Hepatic stellate cell (primary cell): ENCODE measurements around the gene UPK1A.

Source experiments
- DNase-seq: peaks from one replicate; pipeline ENCODE4 v3.0.0; 2011; ENCODE audit warnings: low spot score

Gene UPK1A

DNA sequence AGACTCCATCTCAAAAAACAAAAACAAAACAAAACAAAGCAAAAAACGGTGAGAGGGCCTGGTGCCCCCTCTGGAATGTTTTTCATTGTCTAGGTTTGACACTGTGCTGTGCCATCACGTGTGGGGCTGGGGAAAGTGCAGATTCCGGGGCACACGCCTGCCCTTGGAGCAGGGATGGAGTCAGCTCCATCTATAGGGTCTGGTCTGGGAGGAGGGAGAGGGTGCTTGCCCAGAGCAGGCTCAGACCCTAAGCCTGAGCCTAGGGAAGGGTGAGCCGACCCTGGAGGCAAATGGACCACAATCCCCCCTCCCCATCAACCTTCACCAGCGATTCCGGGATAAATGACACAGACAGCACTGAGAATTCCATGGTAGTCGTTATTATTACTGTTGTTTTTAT is 27.1 kb downstream of the UPK1A start:
- no peak for DNase-seq

DNA sequence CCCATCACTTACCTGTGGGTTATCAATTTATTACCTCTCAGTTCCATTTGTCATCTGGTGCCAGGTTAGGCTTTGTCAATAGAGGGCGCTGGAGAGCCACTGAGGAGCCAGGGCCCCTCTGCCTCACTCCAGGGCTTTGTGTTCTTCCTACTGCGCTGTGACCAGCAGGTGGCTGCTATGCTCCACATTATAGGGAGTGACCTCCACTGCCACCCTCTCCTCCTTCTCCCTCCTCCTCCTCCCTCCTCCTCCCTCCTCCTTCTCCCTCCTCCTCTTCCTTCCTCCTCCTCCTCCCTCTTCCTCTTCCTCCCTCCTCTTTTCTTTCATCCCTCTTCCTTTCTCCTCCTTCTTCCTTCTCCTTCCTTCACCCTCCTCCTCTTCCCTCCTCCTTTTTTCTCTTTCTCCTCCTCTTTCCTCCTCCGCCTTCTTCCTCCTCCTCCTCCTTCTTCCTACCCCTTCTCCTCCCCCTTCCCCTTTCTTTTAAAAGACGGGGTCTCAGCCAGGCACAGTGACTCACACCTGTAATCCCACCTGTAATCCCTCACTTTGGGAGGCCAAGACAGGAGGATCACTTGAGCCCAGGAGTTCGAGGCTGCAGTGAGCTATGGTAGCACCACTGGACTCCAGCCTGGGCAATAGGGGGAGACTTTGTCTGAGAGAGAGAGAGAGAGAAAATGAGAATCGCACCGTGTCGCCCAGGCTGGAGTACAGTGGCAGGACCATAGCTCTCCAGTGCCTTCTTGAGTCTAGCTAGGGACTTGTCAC is 27.7 kb downstream of the UPK1A start:
- peak; percentile 83 for DNase-seq

DNA sequence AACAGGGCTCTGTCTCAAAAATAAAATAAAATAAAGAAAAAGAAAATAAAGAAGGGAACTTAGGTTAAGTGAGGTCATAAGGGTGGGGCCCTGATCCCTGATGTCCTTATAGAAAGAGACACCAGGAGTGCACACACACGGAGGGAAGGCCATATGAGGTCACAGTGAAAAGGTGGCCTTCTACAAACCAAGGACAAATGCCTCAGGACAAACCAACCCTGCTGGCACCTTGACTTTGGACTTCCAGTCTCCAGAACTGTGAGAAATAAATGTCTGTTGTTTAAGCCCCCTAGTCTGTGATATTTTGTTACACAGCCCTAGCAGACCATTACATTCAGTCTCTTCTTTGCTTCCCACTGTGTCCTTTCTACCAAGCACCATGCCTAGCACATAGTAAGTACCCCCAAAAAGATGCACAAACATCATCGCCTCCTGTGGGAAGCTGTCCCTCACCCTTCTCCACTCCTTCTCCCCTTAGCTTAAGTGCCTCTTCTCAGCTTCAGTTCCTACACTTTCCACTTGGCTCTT is 29.6 kb downstream of the UPK1A start:
- DNase-seq, result no peak

- DNase-seq, result no peak
Measured at GRCh38 chr19:35696835-35697234, 30.5 kb downstream of the UPK1A start.

- peak; percentile 99 for DNase-seq
Measured at GRCh38 chr19:35702223-35703012, 36.1 kb downstream of the UPK1A start.

DNA sequence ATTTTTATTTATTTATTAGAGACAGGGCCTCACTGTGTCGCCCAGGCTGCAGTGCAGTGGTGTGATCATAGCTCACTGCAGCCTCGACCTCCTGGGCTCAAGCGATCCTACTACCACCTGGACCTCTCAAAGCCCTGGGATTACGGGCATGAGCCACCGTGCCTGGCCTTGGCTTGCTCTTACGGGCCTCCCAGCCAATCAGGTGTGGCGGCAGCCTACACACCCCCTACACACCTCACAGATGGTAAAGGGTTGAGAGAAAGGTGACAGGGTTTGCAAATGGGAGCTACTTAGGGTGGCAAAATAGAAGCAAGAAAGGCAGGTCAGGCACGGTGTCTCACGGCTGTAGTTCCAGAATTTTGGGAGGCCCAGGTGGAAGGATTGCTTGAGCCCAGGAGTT is 37.0 kb downstream of the UPK1A start:
- no peak for DNase-seq

- peak; percentile 83 for DNase-seq
Measured at GRCh38 chr19:35704218-35704617, 37.9 kb downstream of the UPK1A start, which contains the start of gene ZBTB32. Gene ZBTB32, plus strand, starts transcription at chr19:35704558. Its CDS starts 10,069 bp downstream, at chr19:35714627.

DNA sequence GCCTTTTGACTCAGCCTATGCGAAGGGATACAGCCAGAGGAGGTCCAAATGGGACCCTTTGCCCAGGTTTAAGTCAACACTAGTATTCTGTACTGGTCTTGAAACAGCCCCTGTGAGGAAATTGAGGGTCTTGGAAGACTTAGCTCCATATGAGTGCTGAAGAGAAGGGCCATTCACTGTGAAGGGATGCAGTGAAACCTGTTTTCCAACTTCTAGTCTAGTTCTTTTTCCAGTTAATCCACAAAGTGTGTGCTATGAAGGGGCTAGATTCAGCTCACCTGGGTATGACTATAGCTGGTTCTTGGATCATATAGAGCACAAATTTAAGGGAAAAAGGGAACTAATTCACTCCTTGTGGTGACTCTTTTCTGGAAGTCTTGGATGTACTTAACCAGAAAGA is 42.1 kb downstream of the UPK1A start:
- no peak for DNase-seq

DNA sequence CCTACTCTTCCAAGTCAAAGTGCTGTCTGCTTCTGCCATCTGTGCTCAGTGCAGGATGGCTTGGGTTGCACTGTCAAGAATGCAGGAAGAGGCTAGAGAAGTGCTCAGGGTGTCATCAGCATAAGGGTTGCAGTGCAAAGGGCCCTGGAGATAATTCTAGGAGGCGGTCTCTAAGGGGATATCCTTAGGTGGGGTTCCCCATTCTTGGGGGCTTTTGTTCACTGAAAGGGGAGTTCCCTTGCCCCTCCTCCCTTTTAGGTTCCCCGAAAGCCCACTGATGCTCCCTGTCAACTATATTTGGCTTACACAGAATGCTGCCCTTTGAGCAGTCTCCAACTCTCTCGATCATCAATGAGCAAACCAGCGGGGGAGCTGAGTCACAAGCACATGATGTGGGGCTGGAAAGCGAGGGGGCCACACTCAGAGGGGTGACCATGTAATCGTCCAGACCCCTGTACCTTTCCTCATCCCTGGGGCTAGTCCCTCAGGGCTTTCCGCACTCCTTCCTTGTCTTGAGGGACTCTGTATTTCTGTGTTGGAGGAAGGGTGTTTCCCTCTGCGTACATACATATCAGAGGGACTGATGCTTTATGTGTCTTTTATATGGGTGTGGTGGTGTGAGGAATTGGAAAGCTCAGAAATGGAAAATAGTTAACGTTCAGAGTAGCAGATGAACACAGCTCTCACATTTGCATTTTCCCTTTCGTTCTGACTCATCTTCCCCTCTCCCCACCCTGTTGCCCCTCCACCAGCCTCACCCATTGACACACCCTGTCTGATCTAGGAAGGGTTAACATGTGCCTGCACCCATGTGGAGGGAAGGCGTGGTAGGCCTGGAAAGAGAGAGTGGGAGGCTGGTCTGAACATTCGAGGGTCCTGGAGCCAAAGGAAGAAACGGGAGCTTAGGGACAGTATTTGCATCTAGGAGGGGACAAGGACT is 44.7 kb downstream of the UPK1A start:
- no peak for DNase-seq

GRCh38 chr19:35712567-35713505 is 46.5 kb downstream of the UPK1A start:
- no peak for DNase-seq

GRCh38 chr19:35713506-35713850 is 47.2 kb downstream of the UPK1A start:
- no peak for DNase-seq

- no peak for DNase-seq
Measured at GRCh38 chr19:35713904-35714495, 47.7 kb downstream of the UPK1A start.

DNA sequence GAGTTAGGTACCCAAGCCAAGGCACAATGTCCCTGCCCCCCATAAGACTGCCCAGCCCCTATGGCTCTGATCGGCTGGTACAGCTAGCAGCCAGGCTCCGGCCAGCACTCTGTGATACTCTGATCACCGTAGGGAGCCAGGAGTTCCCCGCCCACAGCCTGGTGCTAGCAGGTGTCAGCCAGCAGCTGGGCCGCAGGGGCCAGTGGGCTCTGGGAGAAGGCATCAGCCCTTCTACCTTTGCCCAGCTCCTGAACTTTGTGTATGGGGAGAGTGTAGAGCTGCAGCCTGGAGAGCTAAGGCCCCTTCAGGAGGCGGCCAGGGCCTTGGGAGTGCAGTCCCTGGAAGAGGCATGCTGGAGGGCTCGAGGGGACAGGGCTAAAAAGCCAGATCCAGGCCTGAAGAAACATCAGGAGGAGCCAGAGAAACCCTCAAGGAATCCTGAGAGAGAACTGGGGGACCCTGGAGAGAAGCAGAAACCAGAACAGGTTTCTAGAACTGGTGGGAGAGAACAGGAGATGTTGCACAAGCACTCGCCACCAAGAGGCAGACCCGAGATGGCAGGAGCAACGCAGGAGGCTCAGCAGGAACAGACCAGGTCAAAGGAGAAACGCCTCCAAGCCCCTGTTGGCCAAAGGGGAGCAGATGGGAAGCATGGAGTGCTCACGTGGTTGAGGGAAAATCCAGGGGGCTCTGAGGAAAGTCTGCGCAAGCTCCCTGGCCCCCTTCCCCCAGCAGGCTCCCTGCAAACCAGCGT is 48.5 kb downstream of the UPK1A start:
- no peak for DNase-seq

GRCh38 chr19:35715355-35715809 is 49.1 kb downstream of the UPK1A start:
- DNase-seq, result no peak

- peak; percentile 82 for DNase-seq
Measured at GRCh38 chr19:35715981-35716800, 49.9 kb downstream of the UPK1A start.

DNA sequence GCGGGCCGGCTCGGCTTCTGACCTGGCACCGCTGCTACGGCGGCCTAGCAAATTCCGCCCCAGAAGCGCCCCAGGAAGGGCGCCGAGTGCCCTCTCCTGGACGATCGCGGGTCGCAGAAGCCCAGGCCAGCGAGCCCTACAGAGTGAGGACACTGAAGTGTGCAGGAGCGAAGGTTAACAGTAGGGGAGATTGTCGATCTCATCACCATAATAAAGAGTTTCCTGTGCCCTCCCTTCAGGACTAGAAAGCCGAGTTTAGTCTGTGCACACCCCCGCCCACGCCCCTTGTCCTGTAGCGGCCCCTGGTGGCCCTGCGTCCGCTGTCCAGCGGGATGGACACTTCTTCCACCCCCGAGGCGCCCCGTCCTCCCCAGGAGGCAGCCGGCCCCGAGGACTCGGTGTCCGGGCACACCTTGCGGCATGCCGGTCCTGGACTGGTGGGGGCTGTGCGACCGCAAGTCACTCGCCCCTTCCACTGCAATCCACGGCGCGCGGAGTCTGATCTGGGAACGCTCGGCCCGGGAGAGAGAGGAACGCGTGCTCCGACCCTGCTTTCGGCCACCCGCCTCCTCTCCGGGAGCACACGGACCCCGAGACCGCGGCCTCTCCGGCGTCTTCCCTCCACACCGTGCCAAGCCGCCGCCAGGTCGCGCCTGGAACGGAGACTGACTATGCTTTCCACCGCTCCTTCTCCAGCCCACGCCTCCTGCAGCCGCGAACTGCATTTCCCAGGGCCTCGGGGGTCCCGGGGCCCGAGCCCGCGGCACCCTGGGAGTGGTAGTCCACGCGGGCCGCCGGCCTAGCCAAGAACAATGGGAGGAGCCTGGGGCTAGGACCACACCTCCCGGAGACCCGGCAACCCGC is 50.7 kb downstream of the UPK1A start:
- peak; percentile 99 for DNase-seq

DNA sequence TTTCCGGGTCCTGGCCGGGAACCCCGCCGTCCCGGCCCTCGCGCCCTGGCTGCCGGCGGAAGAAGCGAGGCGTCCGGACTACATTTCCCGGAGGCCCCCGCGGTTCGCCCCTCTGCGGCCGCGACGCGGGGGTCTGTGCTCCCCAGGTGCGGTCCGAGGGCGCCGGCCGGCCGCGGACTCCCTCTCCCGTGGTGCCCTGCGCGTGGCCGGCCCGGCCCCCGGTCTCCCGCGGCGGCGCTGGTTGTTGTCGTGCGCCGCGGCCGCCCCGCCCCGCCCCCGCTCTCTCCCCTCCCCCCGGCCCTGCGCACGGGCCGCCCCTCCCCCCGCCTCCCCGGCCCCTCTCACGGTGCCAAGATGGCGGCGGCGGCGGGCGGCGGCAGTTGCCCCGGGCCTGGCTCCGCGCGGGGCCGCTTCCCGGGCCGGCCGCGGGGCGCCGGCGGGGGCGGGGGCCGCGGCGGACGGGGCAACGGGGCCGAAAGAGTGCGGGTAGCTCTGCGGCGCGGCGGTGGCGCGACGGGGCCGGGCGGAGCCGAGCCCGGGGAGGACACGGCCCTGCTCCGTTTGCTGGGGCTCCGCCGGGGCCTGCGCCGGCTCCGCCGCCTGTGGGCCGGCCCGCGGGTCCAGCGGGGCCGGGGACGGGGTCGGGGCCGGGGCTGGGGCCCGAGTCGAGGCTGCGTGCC is 51.5 kb downstream of the UPK1A start, which contains the start of gene KMT2B:
Gene KMT2B (plus strand): TSS at position 339 of the 680 bp plus-strand sequence. CDS start 16 bp downstream, at position 355.
- peak; percentile 97 for DNase-seq
